Subcutaneous adipose tissue (tissue), 4 donors: ENCODE data around the gene CCSER1. TPM values are rescaled to one million over a fixed set of nuclear protein-coding genes. Genes with fewer than 3 reads are reported as not detected.

ENCODE experiments used
- CTCF ChIP-seq: fragments of 450-650 bp; IDR thresholded peaks from one replicate; pipeline ENCODE4 v1.5.1; 2016; ENCODE audit warnings: low read depth, mild to moderate bottlenecking, control low read depth, antibody characterized with exemption, moderate library complexity
- total RNA-seq, 4 donors: library from RNA; depleted of rRNA; stranded (reverse); fragments of >200 nt; gene quantifications; one replicate each; pipeline ENCODE4 v1.1.0, GENCODE V29; 2016

CCSER1 gene
- total RNA-seq, 4 donors from 2014 or later: 8.0 to 18.1 (median 16.0) TPM

GRCh38 chr4:91422011-91422410 lies 1294.8 kb downstream of the CCSER1 start:
- TF ChIP-seq CTCF: no peak

- TF ChIP-seq CTCF: no peak
Measured at GRCh38 chr4:91426725-91427124, 1299.5 kb downstream of the CCSER1 start.

- TF ChIP-seq CTCF: no peak
Measured at GRCh38 chr4:91427171-91427570, 1300.0 kb downstream of the CCSER1 start.

GRCh38 chr4:91434631-91435030 lies 1307.4 kb downstream of the CCSER1 start:
- no peak for TF ChIP-seq CTCF

GRCh38 chr4:91436556-91436955 lies 1309.4 kb downstream of the CCSER1 start:
- no peak for TF ChIP-seq CTCF

- TF ChIP-seq CTCF: no peak
Measured at GRCh38 chr4:91447168-91447567, 1320.0 kb downstream of the CCSER1 start.

- no peak for TF ChIP-seq CTCF
Measured at GRCh38 chr4:91448668-91449330, 1321.6 kb downstream of the CCSER1 start.
